SK-N-SH treated with all-trans-retinoic acid at 6 μM for 48 hours (cell line): ENCODE data around the gene ULK4.

Experiments
- PATZ1 ChIP-seq: fragments of 250-450 bp; sonication (Bioruptor Pico); IDR thresholded peaks from 2 replicates; pipeline ENCODE4 v1.8.0; 2020; ENCODE audit warnings: mild to moderate bottlenecking, moderate library complexity, borderline replicate concordance
- RARB ChIP-seq: fragments of 250-450 bp; sonication (Bioruptor Pico); IDR thresholded peaks from 2 replicates; pipeline ENCODE4 v1.8.0; 2021; ENCODE audit warnings: mild to moderate bottlenecking, moderate library complexity
- ZFP30 ChIP-seq: fragments of 450-650 bp; formaldehyde crosslinking; IDR thresholded peaks from 2 replicates; pipeline ENCODE4 v1.5.0; 2022; ENCODE audit warnings: mild to moderate bottlenecking, moderate library complexity
- TF ChIP-seq, protein P1 (sequence below): fragments of 250-450 bp; sonication (Bioruptor Pico); IDR thresholded peaks from 2 replicates; pipeline ENCODE4 v1.5.1; 2020; ENCODE audit warnings: low read depth, mild to moderate bottlenecking, moderate library complexity

GRCh38 chr3:41430391-41430790 lies 531.5 kb downstream of the ULK4 start:
- no peak for TF ChIP-seq PATZ1 (CRISPR knock-in tag)
- TF ChIP-seq ZFP30 (CRISPR knock-in tag), result no peak
- TF ChIP-seq RARB (CRISPR knock-in tag), result no peak
- TF ChIP-seq, protein P1, sequence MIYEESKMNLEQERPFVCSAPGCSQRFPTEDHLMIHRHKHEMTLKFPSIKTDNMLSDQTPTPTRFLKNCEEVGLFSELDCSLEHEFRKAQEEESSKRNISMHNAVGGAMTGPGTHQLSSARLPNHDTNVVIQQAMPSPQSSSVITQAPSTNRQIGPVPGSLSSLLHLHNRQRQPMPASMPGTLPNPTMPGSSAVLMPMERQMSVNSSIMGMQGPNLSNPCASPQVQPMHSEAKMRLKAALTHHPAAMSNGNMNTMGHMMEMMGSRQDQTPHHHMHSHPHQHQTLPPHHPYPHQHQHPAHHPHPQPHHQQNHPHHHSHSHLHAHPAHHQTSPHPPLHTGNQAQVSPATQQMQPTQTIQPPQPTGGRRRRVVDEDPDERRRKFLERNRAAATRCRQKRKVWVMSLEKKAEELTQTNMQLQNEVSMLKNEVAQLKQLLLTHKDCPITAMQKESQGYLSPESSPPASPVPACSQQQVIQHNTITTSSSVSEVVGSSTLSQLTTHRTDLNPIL (CRISPR knock-in tag), result no peak
